Endothelial cell of umbilical vein (primary cell): Measurements from ENCODE around the gene ASB7. TPM values are rescaled to one million over a fixed set of nuclear protein-coding genes. Genes with fewer than 3 reads are reported as not detected.

ENCODE experiments used
- BruUV-seq: library from RNA; stranded (reverse); fragments of 400-500 nt; replicated peaks from 2 replicates; lab custom pipeline; 2021; lab: Mats Ljungman, UMichigan
- CTCF ChIA-PET: fragments of 300-600, 350-600 bp; sonication (Branson Sonifier 250); formaldehyde crosslinking; loops from one replicate; lab custom pipeline; 2021; ENCODE audit warnings: antibody characterized with exemption, inconsistent platforms; lab: Charles Lee
- POLR2A ChIA-PET: fragments of 300-600, 350-600 bp; sonication (Branson Sonifier 250); formaldehyde crosslinking; loops from one replicate; lab custom pipeline; 2021; ENCODE audit warnings: antibody characterized with exemption, inconsistent platforms; lab: Charles Lee
- DNase-seq: peaks from one replicate; pipeline ENCODE4 v3.0.0-alpha.2; 2011; ENCODE audit warnings: low read depth, low spot score
- FAIRE-seq: peaks from 2 replicates; lab custom pipeline; 2011; peaks lifted over from hg19 to GRCh38; lab: Jason Lieb, UNC
- H2AFZ ChIP-seq: 2 replicates; pipeline ENCODE4 v1.6.0; 2012; ENCODE audit warnings: low read depth, low read length, control low read depth, inconsistent platforms
- H3K27ac ChIP-seq: 2 replicates; pipeline ENCODE4 v1.5.1; 2011; ENCODE audit warnings: low read depth, mild to moderate bottlenecking, control low read depth, low read length, moderate library complexity; ENCODE audit not compliant: insufficient read depth
- H3K27me3 ChIP-seq, 2 experiments: 2 replicates each; pipeline versions ENCODE4 v1.6.0 to v1.6.1; 2011; ENCODE audit warnings: low read length in 2 of 2, mixed read lengths in 1 of 2; ENCODE audit not compliant: control insufficient read depth in 2 of 2, insufficient read depth in 2 of 2
- H3K36me3 ChIP-seq, 2 experiments: 2 replicates in 1 of 2; 3 replicates in 1 of 2; pipeline ENCODE4 v1.5.1; 2011; ENCODE audit warnings: low read length in 2 of 2, mild to moderate bottlenecking in 1 of 2, moderate library complexity in 1 of 2; ENCODE audit not compliant: control insufficient read depth in 2 of 2, insufficient read depth in 2 of 2; ENCODE audit errors: extremely low read depth in 1 of 2
- H3K4me1 ChIP-seq: 3 replicates; pipeline ENCODE4 v1.5.1; 2011; ENCODE audit warnings: mild to moderate bottlenecking, low read length; ENCODE audit not compliant: control insufficient read depth, insufficient read depth; ENCODE audit errors: extremely low read depth
- H3K4me2 ChIP-seq: 2 replicates; pipeline ENCODE4 v1.6.1; 2011; ENCODE audit warnings: low read length, control low read depth, mixed read lengths; ENCODE audit not compliant: insufficient read depth
- H3K4me3 ChIP-seq, 3 experiments: fragments of 200-600 bp in 1 of 3; sonication (generic), shearing (Covaris generic) in 1 of 3; replicated peaks in 1 of 3; 2 replicates each; pipeline ENCODE4 v1.5.1; 2011 to 2016; ENCODE audit warnings: control low read depth in 3 of 3, low read length in 3 of 3, mild to moderate bottlenecking in 2 of 3, inconsistent platforms in 1 of 3, low read depth in 1 of 3, moderate library complexity in 1 of 3; ENCODE audit not compliant: insufficient read depth in 1 of 3
- H3K79me2 ChIP-seq: 2 replicates; pipeline ENCODE4 v1.6.0; 2012; ENCODE audit warnings: low read length, inconsistent platforms; ENCODE audit not compliant: control insufficient read depth, insufficient read depth
- H3K9ac ChIP-seq: replicated peaks from 2 replicates; pipeline ENCODE3; 2011; ENCODE audit warnings: low read length, control low read depth; ENCODE audit not compliant: insufficient read depth; ENCODE audit errors: extremely low read depth
- H3K9me1 ChIP-seq: replicated peaks from 3 replicates; pipeline ENCODE4 v1.6.0; 2011; ENCODE audit warnings: mild to moderate bottlenecking, low read length; ENCODE audit not compliant: control insufficient read depth, insufficient read depth; ENCODE audit errors: extremely low read depth
- H3K9me3 ChIP-seq: replicated peaks from 2 replicates; pipeline ENCODE4 v1.5.1; 2012; ENCODE audit warnings: low read length, inconsistent platforms; ENCODE audit not compliant: control insufficient read depth, insufficient read depth
- H4K20me1 ChIP-seq: replicated peaks from 2 replicates; pipeline ENCODE3; 2011; ENCODE audit warnings: mild to moderate bottlenecking, low read length; ENCODE audit not compliant: control insufficient read depth, insufficient read depth; ENCODE audit errors: extremely low read depth
- CTCF ChIP-seq, 2 donors: IDR thresholded peaks; 1 replicate in 1 of 2; 2 replicates in 1 of 2; pipeline ENCODE4 v1.5.1; 2011; ENCODE audit warnings: low read length in 2 of 2, mild to moderate bottlenecking in 2 of 2, moderate library complexity in 2 of 2, control low read depth in 1 of 2, inconsistent platforms in 1 of 2, low read depth in 1 of 2; ENCODE audit not compliant: insufficient read depth in 1 of 2; ENCODE audit errors: extremely low read depth in 1 of 2
- EZH2 ChIP-seq: IDR thresholded peaks from 2 replicates; pipeline ENCODE4 v1.6.1; 2012; ENCODE audit warnings: borderline replicate concordance, low read depth, mild to moderate bottlenecking, moderate library complexity, low read length, inconsistent platforms; ENCODE audit not compliant: severe bottlenecking
- FOS ChIP-seq: IDR thresholded peaks from 2 replicates; pipeline ENCODE4 v1.6.1; 2011; ENCODE audit warnings: mild to moderate bottlenecking, low read length, moderate library complexity, borderline replicate concordance; ENCODE audit not compliant: insufficient read depth
- GATA2 ChIP-seq: IDR thresholded peaks from 2 replicates; pipeline ENCODE4 v1.7.0; 2011; ENCODE audit warnings: low read depth, mild to moderate bottlenecking, moderate library complexity, mixed read lengths, low read length; ENCODE audit not compliant: insufficient read length, insufficient read depth
- JUN ChIP-seq: IDR thresholded peaks from 2 replicates; pipeline ENCODE4 v1.6.1; 2011; ENCODE audit warnings: borderline replicate concordance, low read depth; ENCODE audit not compliant: insufficient read length, insufficient read depth
- MAX ChIP-seq: IDR thresholded peaks from 2 replicates; pipeline ENCODE4 v1.6.1; 2011; ENCODE audit not compliant: insufficient read depth, insufficient read length
- MYC ChIP-seq: IDR thresholded peaks from one replicate; pipeline ENCODE4 v1.6.1; 2011; ENCODE audit warnings: mild to moderate bottlenecking, low read depth, low read length
- POLR2A ChIP-seq: IDR thresholded peaks from 2 replicates; pipeline ENCODE4 v1.6.1; 2012; ENCODE audit warnings: low read depth, mild to moderate bottlenecking, control low read depth, low read length
- POLR2AphosphoS5 ChIP-seq: IDR thresholded peaks from 2 replicates; pipeline ENCODE4 v1.6.1; 2012; ENCODE audit warnings: low read depth, mild to moderate bottlenecking, control low read depth, low read length, moderate library complexity; ENCODE audit not compliant: insufficient read depth
- dilution Hi-C: fragments of 300-500 bp; cut with MboI; formaldehyde crosslinking; loops from one replicate; pipeline ENCODE4 v1.15.0; 2019; ENCODE audit warnings: low sequenced_read_pairs; ENCODE audit not compliant: extremely low pct_ligation_motif_present
- intact Hi-C: fragments of 100-400 bp; cut with micrococcal nuclease; formaldehyde crosslinking; loops from one replicate; pipeline ENCODE4 v1.10.0; 2022
- polyA plus RNA-seq, 4 experiments: library from polyadenylated mRNA; depleted of rRNA in 3 of 4; stranded (reverse) in 3 of 4; unstranded in 1 of 4; fragments of >200 nt; gene quantifications; 2 replicates each; pipeline versions ENCODE4 v1.2.1 to v1.2.3, GENCODE V29; 2011 to 2012; ENCODE audit warnings: missing spikeins in 1 of 4
- total RNA-seq: library from RNA; stranded (reverse); gene quantifications from 2 replicates; pipeline ENCODE4 v1.2.3, GENCODE V29; 2021

ASB7 gene
- total and polyA plus RNA-seq, 2 donors (not counting 3 experiments of a cell fraction or from before 2014, with no cell fraction given): 6.8 to 13.3 TPM

- intact Hi-C loops: loop anchor here (1.0 kb wide), 3 partner anchors 241 to 290 kb away; no protein-coding TSS in a partner anchor
Measured at GRCh38 chr15:100628746-100629145, 26.4 kb downstream of the ASB7 start.

More at GRCh38 chr15:100628746-100629145, 26.4 kb downstream of the ASB7 start:
- TF ChIP-seq POLR2AphosphoS5: no peak
- TF ChIP-seq JUN: no peak
- no peak for TF ChIP-seq MYC
- TF ChIP-seq CTCF (IDR thresholded peaks at IDR 0.05; ENCODE audit: extremely low read depth in 1 of 2, insufficient read depth in 1 of 2, low read depth in 1 of 2, low read length in 2 of 2): no peak
- no peak for TF ChIP-seq EZH2
- TF ChIP-seq GATA2: no peak
- no peak for TF ChIP-seq MAX
- no peak for TF ChIP-seq FOS
- no peak for TF ChIP-seq POLR2A
- no peak overlapping the region for H3K27ac ChIP-seq
- no peak overlapping the region for H3K9ac ChIP-seq
- H2AFZ ChIP-seq: no peak overlapping the region
- H3K27me3 ChIP-seq: no peaks in the 10 kb centered on the region
- peaks cover 5% of the 10 kb centered on the region for H3K79me2 ChIP-seq
- FAIRE-seq (no peak), DNase-seq (no peak)
- H3K4me1 ChIP-seq: no peaks in the 10 kb centered on the region
- H3K9me3 ChIP-seq: no peaks in the 10 kb centered on the region
- H3K4me2 ChIP-seq: no peak overlapping the region
- no TSS peak for BruUV-seq
- dilution Hi-C loops: no loop called here
- no peaks in the 10 kb centered on the region for H4K20me1 ChIP-seq
- POLR2A ChIA-PET: no interaction called here
- H3K36me3 ChIP-seq: peaks cover 2 to 13% of the 10 kb centered on the region in 2 experiments
- H3K4me3 ChIP-seq: no peak overlapping the region
- H3K9me1 ChIP-seq: no peaks in the 10 kb centered on the region
- CTCF ChIA-PET: interaction anchor here (3.0 kb wide), 1 partner anchor 244 kb away, joined by 13 read pairs; no protein-coding TSS in a partner anchor
